IPS-20b (cell line): ENCODE data around the gene GFRA4.

Experiments used
- H3K27ac ChIP-seq: one replicate; pipeline ENCODE4 v1.5.1; 2013; ENCODE audit warnings: low read length
- H3K27me3 ChIP-seq: 2 replicates; pipeline ENCODE4 v1.6.1; 2013; ENCODE audit warnings: mild to moderate bottlenecking, low read length, inconsistent platforms; ENCODE audit not compliant: insufficient read depth
- H3K36me3 ChIP-seq: 2 replicates; pipeline ENCODE4 v1.6.1; 2013; ENCODE audit warnings: low read depth, mild to moderate bottlenecking, inconsistent platforms, low read length, moderate library complexity; ENCODE audit not compliant: insufficient read depth
- H3K4me1 ChIP-seq: 2 replicates; pipeline ENCODE4 v1.6.1; 2013; ENCODE audit warnings: mild to moderate bottlenecking, control low read depth, inconsistent platforms, low read length, moderate library complexity; ENCODE audit not compliant: insufficient read depth
- H3K4me3 ChIP-seq: 2 replicates; pipeline ENCODE4 v1.5.1; 2013; ENCODE audit warnings: mild to moderate bottlenecking, low read length, inconsistent platforms
- H3K9ac ChIP-seq: 2 replicates; pipeline ENCODE4 v1.6.1; 2013; ENCODE audit warnings: low read depth, mild to moderate bottlenecking, inconsistent platforms, low read length, moderate library complexity
- H3K9me3 ChIP-seq: 2 replicates; pipeline ENCODE4 v1.6.1; 2013; ENCODE audit warnings: mild to moderate bottlenecking, low read depth, low read length, inconsistent platforms; ENCODE audit not compliant: insufficient read depth

Gene GFRA4

GRCh38 chr20:3645309-3646066 is 17.7 kb downstream of the GFRA4 start:
- Histone ChIP-seq H3K4me3 (no peak overlapping the region), H3K4me1 (no peaks in the 10 kb centered on the region), H3K9me3 (no peaks in the 10 kb centered on the region), H3K27ac (no peak overlapping the region), H3K27me3 (no peaks in the 10 kb centered on the region), H3K36me3 (no peaks in the 10 kb centered on the region), H3K9ac (no peak overlapping the region)

GRCh38 chr20:3640259-3640658 is 22.9 kb downstream of the GFRA4 start:
- Histone ChIP-seq H3K4me3 (no peak overlapping the region), H3K9me3 (no peaks in the 10 kb centered on the region), H3K27ac (no peak overlapping the region), H3K4me1 (no peaks in the 10 kb centered on the region), H3K27me3 (no peaks in the 10 kb centered on the region), H3K9ac (no peak overlapping the region), H3K36me3 (no peaks in the 10 kb centered on the region)

GRCh38 chr20:3635346-3635745 is 27.9 kb downstream of the GFRA4 start:
- no peaks in the 10 kb centered on the region for H3K36me3 ChIP-seq
- H3K4me1 ChIP-seq, result no peaks in the 10 kb centered on the region
- H3K9ac ChIP-seq, result no peak overlapping the region
- no peaks in the 10 kb centered on the region for H3K9me3 ChIP-seq
- H3K4me3 ChIP-seq, result no peak overlapping the region
- no peak overlapping the region for H3K27ac ChIP-seq
- H3K27me3 ChIP-seq, result no peaks in the 10 kb centered on the region

GRCh38 chr20:3633913-3634478 is 29.2 kb downstream of the GFRA4 start:
- Histone ChIP-seq H3K36me3 (no peaks in the 10 kb centered on the region), H3K4me3 (no peak overlapping the region), H3K27ac (no peak overlapping the region), H3K9ac (no peak overlapping the region), H3K9me3 (no peaks in the 10 kb centered on the region), H3K4me1 (peaks cover 5% of the 10 kb centered on the region; the same call in 1 of the 2 replicates), H3K27me3 (no peaks in the 10 kb centered on the region)

- Histone ChIP-seq H3K9me3 (no peaks in the 10 kb centered on the region), H3K36me3 (no peaks in the 10 kb centered on the region), H3K27ac (no peak overlapping the region), H3K4me1 (peaks cover 5% of the 10 kb centered on the region; the same call in 1 of the 2 replicates), H3K27me3 (no peaks in the 10 kb centered on the region), H3K9ac (no peak overlapping the region), H3K4me3 (no peak overlapping the region)
These were observed 30.7 kb downstream of the GFRA4 start for GRCh38 chr20:3632311-3633004.

- Histone ChIP-seq H3K27me3 (no peaks in the 10 kb centered on the region), H3K36me3 (no peaks in the 10 kb centered on the region), H3K9ac (no peak overlapping the region), H3K4me1 (peaks cover 5% of the 10 kb centered on the region; the same call in 1 of the 2 replicates), H3K4me3 (no peak overlapping the region), H3K9me3 (no peaks in the 10 kb centered on the region), H3K27ac (no peak overlapping the region)
These were observed 31.7 kb downstream of the GFRA4 start for GRCh38 chr20:3631534-3631933.

- Histone ChIP-seq H3K4me3 (no peak overlapping the region), H3K27me3 (no peaks in the 10 kb centered on the region), H3K4me1 (peaks cover 5% of the 10 kb centered on the region; the same call in 1 of the 2 replicates), H3K27ac (no peak overlapping the region), H3K9me3 (no peaks in the 10 kb centered on the region), H3K9ac (no peak overlapping the region), H3K36me3 (no peaks in the 10 kb centered on the region)
These were observed 32.8 kb downstream of the GFRA4 start for GRCh38 chr20:3630429-3630828.

GRCh38 chr20:3629893-3630292 is 33.3 kb downstream of the GFRA4 start:
- no peaks in the 10 kb centered on the region for H3K27me3 ChIP-seq
- peaks cover 5% of the 10 kb centered on the region; the same call in 1 of the 2 replicates for H3K4me1 ChIP-seq
- H3K36me3 ChIP-seq, result no peaks in the 10 kb centered on the region
- no peak overlapping the region for H3K9ac ChIP-seq
- H3K27ac ChIP-seq, result no peak overlapping the region
- H3K9me3 ChIP-seq, result no peaks in the 10 kb centered on the region
- H3K4me3 ChIP-seq, result no peak overlapping the region

- no peak overlapping the region for H3K4me3 ChIP-seq
- no peak overlapping the region for H3K27ac ChIP-seq
- H3K4me1 ChIP-seq, result peaks cover 5% of the 10 kb centered on the region; the same call in 1 of the 2 replicates
- no peak overlapping the region for H3K9ac ChIP-seq
- H3K9me3 ChIP-seq, result no peaks in the 10 kb centered on the region
- H3K36me3 ChIP-seq, result no peaks in the 10 kb centered on the region
- H3K27me3 ChIP-seq, result no peaks in the 10 kb centered on the region
These were observed 34.5 kb downstream of the GFRA4 start for GRCh38 chr20:3628502-3629314.

GRCh38 chr20:3627476-3627875 is 35.7 kb downstream of the GFRA4 start:
- Histone ChIP-seq H3K4me1 (peaks cover 5% of the 10 kb centered on the region; the same call in 1 of the 2 replicates), H3K9me3 (no peaks in the 10 kb centered on the region), H3K27me3 (no peaks in the 10 kb centered on the region), H3K27ac (no peak overlapping the region), H3K4me3 (no peak overlapping the region), H3K9ac (no peak overlapping the region), H3K36me3 (no peaks in the 10 kb centered on the region)

GRCh38 chr20:3622406-3622805 is 40.8 kb downstream of the GFRA4 start:
- H3K9ac ChIP-seq, result no peak overlapping the region
- no peaks in the 10 kb centered on the region for H3K36me3 ChIP-seq
- no peak overlapping the region for H3K4me3 ChIP-seq
- no peak overlapping the region for H3K27ac ChIP-seq
- H3K27me3 ChIP-seq, result no peaks in the 10 kb centered on the region
- H3K4me1 ChIP-seq, result no peaks in the 10 kb centered on the region
- H3K9me3 ChIP-seq, result no peaks in the 10 kb centered on the region
